ENCODE results near the gene MYO7A. TPM values are rescaled to one million over a fixed set of nuclear protein-coding genes. Genes with fewer than 3 reads are reported as not detected.

Gene MYO7A
- total RNA-seq, 1 experiment from 2014 or later = 3.5 TPM

DNA sequence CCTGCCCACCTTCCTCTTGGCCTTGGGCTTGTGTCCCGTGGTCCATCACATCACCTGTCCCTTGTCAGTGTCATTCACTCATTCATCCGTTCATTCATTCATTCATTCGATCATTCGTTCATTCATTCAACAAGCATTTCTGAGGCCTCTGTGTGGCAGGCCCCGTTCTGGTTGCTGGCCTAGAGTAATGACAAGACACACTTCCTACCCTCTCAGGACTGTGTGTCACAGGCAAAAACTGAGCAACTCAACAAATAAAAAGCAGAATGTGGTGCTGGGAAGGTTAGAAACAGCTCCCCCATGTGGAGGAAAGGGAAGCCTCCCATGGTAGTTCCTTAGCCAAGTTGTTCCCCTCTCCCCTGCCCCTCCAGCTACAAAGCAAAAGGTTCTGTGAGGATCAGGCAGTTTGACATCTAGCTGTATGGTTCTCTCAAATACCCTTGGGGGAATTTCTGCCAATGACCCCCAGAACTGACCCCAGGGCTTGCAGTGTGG is 27.0 kb upstream of the MYO7A start:
- DNase-seq = no peak
- ChIA-PET POLR2A (ENCODE audit: unreplicated experiment) (no interaction called here), CTCF (interaction anchor here (1.5 kb wide), 1 partner anchor 10 kb away, joined by 9 read pairs; no protein-coding TSS in a partner anchor)
- Histone ChIP-seq H3K9me2 (ENCODE audit: insufficient read depth) (no peaks in the 10 kb centered on the region), H3K4me2 (no peak overlapping the region), H3K27ac (no peak overlapping the region), H3K79me2 (ENCODE audit: low read depth) (no peaks in the 10 kb centered on the region), H4K20me1 (ENCODE audit: insufficient read depth) (no peaks in the 10 kb centered on the region), H2AFZ (no peak overlapping the region), H3F3A (ENCODE audit: insufficient read depth, low read depth) (peaks cover 8% of the 10 kb centered on the region; the same call in 1 of the 2 replicates), H3K9me3 (ENCODE audit: insufficient read depth, low read depth) (no peaks in the 10 kb centered on the region), H3K27me3 (ENCODE audit: insufficient read depth, low read depth) (no peaks in the 10 kb centered on the region), H3K4me1 (replicated peaks; ENCODE audit: insufficient read depth) (peaks cover 5% of the 10 kb centered on the region), H3K36me3 (ENCODE audit: low read depth) (no peaks in the 10 kb centered on the region), H3K4me3 (no peak overlapping the region)
- intact Hi-C loops (cut with micrococcal nuclease; ENCODE audit: unreplicated experiment) = no loop called here
- TF ChIP-seq, protein P1, sequence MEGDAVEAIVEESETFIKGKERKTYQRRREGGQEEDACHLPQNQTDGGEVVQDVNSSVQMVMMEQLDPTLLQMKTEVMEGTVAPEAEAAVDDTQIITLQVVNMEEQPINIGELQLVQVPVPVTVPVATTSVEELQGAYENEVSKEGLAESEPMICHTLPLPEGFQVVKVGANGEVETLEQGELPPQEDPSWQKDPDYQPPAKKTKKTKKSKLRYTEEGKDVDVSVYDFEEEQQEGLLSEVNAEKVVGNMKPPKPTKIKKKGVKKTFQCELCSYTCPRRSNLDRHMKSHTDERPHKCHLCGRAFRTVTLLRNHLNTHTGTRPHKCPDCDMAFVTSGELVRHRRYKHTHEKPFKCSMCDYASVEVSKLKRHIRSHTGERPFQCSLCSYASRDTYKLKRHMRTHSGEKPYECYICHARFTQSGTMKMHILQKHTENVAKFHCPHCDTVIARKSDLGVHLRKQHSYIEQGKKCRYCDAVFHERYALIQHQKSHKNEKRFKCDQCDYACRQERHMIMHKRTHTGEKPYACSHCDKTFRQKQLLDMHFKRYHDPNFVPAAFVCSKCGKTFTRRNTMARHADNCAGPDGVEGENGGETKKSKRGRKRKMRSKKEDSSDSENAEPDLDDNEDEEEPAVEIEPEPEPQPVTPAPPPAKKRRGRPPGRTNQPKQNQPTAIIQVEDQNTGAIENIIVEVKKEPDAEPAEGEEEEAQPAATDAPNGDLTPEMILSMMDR (conservative IDR thresholded peaks at IDR 0.05) = peak; percentile 71
- no peak for TF ChIP-seq EZH2 (IDR thresholded peaks at IDR 0.05; ENCODE audit: low read depth)
- no TSS peak for BruUV-seq (replicated peaks)

DNA sequence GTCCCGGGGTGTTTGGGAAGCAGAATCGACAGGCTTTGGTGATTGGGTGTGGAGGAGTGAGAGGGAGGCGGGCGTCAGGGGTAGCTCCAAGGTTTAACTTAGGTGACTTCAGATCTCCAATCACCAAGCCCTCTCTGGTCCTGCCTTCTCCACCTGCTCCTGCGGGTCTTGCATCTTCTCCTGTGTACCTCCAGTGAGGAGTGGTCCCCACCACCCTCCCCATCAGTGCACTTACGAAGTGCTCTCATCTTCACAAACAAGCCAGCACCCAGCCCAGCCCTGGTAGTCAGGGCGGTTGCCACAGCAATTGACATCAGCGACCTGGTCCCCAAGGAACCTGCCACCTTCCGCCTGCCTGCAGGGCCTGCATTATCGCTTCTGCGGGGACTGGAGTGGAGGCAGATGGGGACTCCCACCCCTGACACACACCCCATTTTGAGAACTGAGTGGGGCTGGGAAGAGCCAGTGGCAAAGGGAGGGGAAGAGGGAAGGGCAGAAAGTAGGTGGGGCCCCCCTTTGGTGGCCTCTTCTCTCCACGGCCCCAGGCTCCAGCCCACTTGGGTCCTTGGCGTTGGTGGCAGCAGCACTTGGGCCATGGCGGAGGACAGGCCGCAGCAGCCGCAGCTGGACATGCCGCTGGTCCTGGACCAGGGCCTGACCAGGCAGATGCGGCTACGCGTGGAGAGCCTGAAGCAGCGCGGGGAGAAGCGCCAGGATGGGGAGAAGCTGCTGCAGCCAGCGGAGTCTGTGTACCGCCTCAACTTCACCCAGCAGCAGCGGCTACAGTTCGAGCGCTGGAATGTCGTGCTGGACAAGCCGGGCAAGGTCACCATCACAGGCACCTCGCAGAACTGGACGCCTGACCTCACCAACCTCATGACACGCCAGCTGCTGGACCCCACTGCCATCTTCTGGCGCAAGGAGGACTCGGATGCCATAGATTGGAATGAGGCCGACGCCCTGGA is 25.5 kb upstream of the MYO7A start, which contains the start of gene OMP:
Gene OMP (plus strand): TSS at position 595 of the 965 bp plus-strand sequence. CDS start 0 bp downstream, at position 595.
- no peak for DNase-seq
- Histone ChIP-seq H3K79me2 (ENCODE audit: low read depth) (no peaks in the 10 kb centered on the region), H3K36me3 (ENCODE audit: low read depth) (no peaks in the 10 kb centered on the region), H3K9me2 (ENCODE audit: insufficient read depth) (no peaks in the 10 kb centered on the region), H2AFZ (no peak within 1 kb of the TSS), H3K4me1 (replicated peaks; ENCODE audit: insufficient read depth) (peaks cover 16% of the 10 kb centered on the region), H3F3A (ENCODE audit: insufficient read depth, low read depth) (no peaks in the 10 kb centered on the region), H3K4me2 (no peak within 1 kb of the TSS), H4K20me1 (ENCODE audit: insufficient read depth) (no peaks in the 10 kb centered on the region), H3K27me3 (ENCODE audit: insufficient read depth, low read depth) (no peaks in the 10 kb centered on the region), H3K4me3 (no peak within 1 kb of the TSS), H3K27ac (no peak within 1 kb of the TSS), H3K9me3 (ENCODE audit: insufficient read depth, low read depth) (no peaks in the 10 kb centered on the region)
- BruUV-seq (replicated peaks) = no TSS peak
- intact Hi-C loops (cut with micrococcal nuclease; ENCODE audit: unreplicated experiment) = no loop called here
- ChIA-PET CTCF (interaction anchor here (0.6 to 1.5 kb wide), 2 partner anchors 11 to 25 kb away, joined by 3 to 9 read pairs; no protein-coding TSS in a partner anchor), POLR2A (ENCODE audit: unreplicated experiment) (no interaction called here)
- TF ChIP-seq EZH2 (IDR thresholded peaks at IDR 0.05; ENCODE audit: low read depth) = no peak
- TF ChIP-seq, protein P1 (conservative IDR thresholded peaks at IDR 0.05) = no peak

DNA sequence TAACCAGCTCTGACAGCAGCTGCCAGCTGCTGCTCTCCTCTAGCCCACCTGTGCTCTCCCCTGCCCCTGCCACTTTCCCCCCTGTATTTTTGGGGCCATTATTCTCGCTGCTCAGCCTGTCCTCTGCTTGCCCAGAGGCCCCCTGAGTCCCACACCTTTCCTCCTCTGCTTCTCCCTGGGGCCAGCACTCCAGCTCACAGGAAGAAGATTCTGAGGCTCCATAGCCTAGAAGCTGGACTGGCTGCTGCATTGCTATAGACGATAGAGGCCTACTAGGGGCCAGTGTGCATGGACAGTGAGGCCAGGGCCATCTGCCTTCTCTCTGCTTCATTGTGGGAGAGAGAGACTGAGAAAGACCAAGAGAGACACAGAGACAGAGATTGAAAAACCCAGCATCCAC is 24.7 kb upstream of the MYO7A start:
- H3K9me2 ChIP-seq (ENCODE audit: insufficient read depth) = no peaks in the 10 kb centered on the region
- no peaks in the 10 kb centered on the region for H3K79me2 ChIP-seq (ENCODE audit: low read depth)
- H3K36me3 ChIP-seq (ENCODE audit: low read depth) = no peaks in the 10 kb centered on the region
- no peaks in the 10 kb centered on the region for H4K20me1 ChIP-seq (ENCODE audit: insufficient read depth)
- no peak overlapping the region for H2AFZ ChIP-seq
- no peak overlapping the region for H3K4me3 ChIP-seq
- BruUV-seq (replicated peaks) = no TSS peak
- peaks cover 24% of the 10 kb centered on the region for H3K4me1 ChIP-seq (replicated peaks; ENCODE audit: insufficient read depth)
- no peaks in the 10 kb centered on the region for H3F3A ChIP-seq (ENCODE audit: insufficient read depth, low read depth)
- H3K4me2 ChIP-seq = no peak overlapping the region
- no peaks in the 10 kb centered on the region for H3K27me3 ChIP-seq (ENCODE audit: insufficient read depth, low read depth)
- ChIA-PET CTCF (no interaction called here), POLR2A (ENCODE audit: unreplicated experiment) (no interaction called here)
- intact Hi-C loops (cut with micrococcal nuclease; ENCODE audit: unreplicated experiment) = no loop called here
- TF ChIP-seq EZH2 (IDR thresholded peaks at IDR 0.05; ENCODE audit: low read depth) = no peak
- TF ChIP-seq, protein P1 (conservative IDR thresholded peaks at IDR 0.05) = no peak
- no peaks in the 10 kb centered on the region for H3K9me3 ChIP-seq (ENCODE audit: insufficient read depth, low read depth)
- no peak overlapping the region for H3K27ac ChIP-seq
- DNase-seq = no peak
